Measurements from ENCODE around the gene ANKRD28. TPM values are rescaled to one million over a fixed set of nuclear protein-coding genes. Genes with fewer than 3 reads are reported as not detected.
A peak's percentile ranks its signal among the peaks of the same experiment; 100 is the strongest.

Gene ANKRD28
- total and polyA plus RNA-seq, 2 of the 13 experiments (the other 11 are each of a cell fraction or from before 2014, with no cell fraction given), result 21.0 to 28.9 TPM

GRCh38 chr3:15768421-15769255, 29.1 kb downstream of the ANKRD28 start (continued):
- TF ChIP-seq ZNF747 (CRISPR knock-in tag; IDR thresholded peaks at IDR 0.05; ENCODE audit: borderline replicate concordance) (no peak), KLF11 (CRISPR knock-in tag; IDR thresholded peaks at IDR 0.05) (no peak), ZBTB7B (CRISPR knock-in tag; IDR thresholded peaks at IDR 0.05) (no peak), ZBTB49 (CRISPR knock-in tag; IDR thresholded peaks at IDR 0.05; ENCODE audit: borderline replicate concordance) (no peak), TBL1XR1 (IDR thresholded peaks at IDR 0.05; ENCODE audit: borderline replicate concordance, low read length, partially characterized antibody) (no peak), ATF3 (CRISPR knock-in tag; IDR thresholded peaks at IDR 0.05) (0 out of 2 replicates have a peak, but pooled peaks have one; percentile 54), ZNF350 (CRISPR knock-in tag; IDR thresholded peaks at IDR 0.05; ENCODE audit: borderline replicate concordance, low read depth) (no peak), NFATC3 (CRISPR knock-in tag; IDR thresholded peaks at IDR 0.05) (no peak), FOXP4 (CRISPR knock-in tag; IDR thresholded peaks at IDR 0.05) (no peak), ZMAT5 (CRISPR knock-in tag; IDR thresholded peaks at IDR 0.05; ENCODE audit: borderline replicate concordance, low read depth) (no peak), MED13 (CRISPR knock-in tag; IDR thresholded peaks at IDR 0.05) (no peak), ZNF260 (CRISPR knock-in tag; IDR thresholded peaks at IDR 0.05; ENCODE audit: borderline replicate concordance, low read depth) (no peak), PCBP1 (IDR thresholded peaks at IDR 0.05; ENCODE audit: borderline replicate concordance, low read depth, low read length) (no peak), SOX5 (CRISPR knock-in tag; IDR thresholded peaks at IDR 0.05; ENCODE audit: borderline replicate concordance) (no peak; the same call in 1 of the 2 replicates), HDAC1 (CRISPR knock-in tag; IDR thresholded peaks at IDR 0.05) (no peak), CEBPG (CRISPR knock-in tag; IDR thresholded peaks at IDR 0.05) (peak; percentile 54), ZNF251 (CRISPR knock-in tag; IDR thresholded peaks at IDR 0.05) (no peak), TEF (CRISPR knock-in tag; IDR thresholded peaks at IDR 0.05) (no peak), RAD21 (CRISPR knock-in tag; IDR thresholded peaks at IDR 0.05) (no peak), HMG20B (CRISPR knock-in tag; conservative IDR thresholded peaks at IDR 0.05) (no peak), MEF2D (CRISPR knock-in tag; IDR thresholded peaks at IDR 0.05) (no peak), THAP8 (CRISPR knock-in tag; IDR thresholded peaks at IDR 0.05; ENCODE audit: borderline replicate concordance) (no peak), TCF7 (IDR thresholded peaks at IDR 0.05; ENCODE audit: low read depth) (no peak)

Data from HepG2 (cell line).